BE2C (cell line): ENCODE data around the gene OR6Y1.

Source experiments
- DNase-seq: peaks from one replicate; pipeline ENCODE4 v3.0.0-alpha.2; 2020
- H3K27me3 ChIP-seq: fragments of 250-450 bp; sonication (Bioruptor Pico); 2 replicates; pipeline ENCODE4 v1.5.1; 2020; ENCODE audit warnings: mild to moderate bottlenecking
- H3K36me3 ChIP-seq: fragments of 250-450 bp; sonication (Bioruptor Pico); 2 replicates; pipeline ENCODE4 v1.5.1; 2020; ENCODE audit warnings: mild to moderate bottlenecking
- H3K4me1 ChIP-seq: fragments of 250-450 bp; sonication (Bioruptor Pico); 2 replicates; pipeline ENCODE4 v1.5.1; 2020
- H3K4me3 ChIP-seq: 2 replicates; pipeline ENCODE4 v1.5.1; 2011; ENCODE audit warnings: low read depth, low read length
- H3K9me3 ChIP-seq: fragments of 250-450 bp; sonication (Bioruptor Pico); 2 replicates; pipeline ENCODE4 v1.5.1; 2020
- CTCF ChIP-seq: IDR thresholded peaks from 2 replicates; pipeline ENCODE4 v1.5.1; 2012; ENCODE audit warnings: mild to moderate bottlenecking, low read depth, low read length

OR6Y1 gene

GRCh38 chr1:158572226-158572625 lies 18.0 kb upstream of the OR6Y1 start:
- TF ChIP-seq CTCF, result no peak
- no peak overlapping the region for H3K4me3 ChIP-seq
- no peak for DNase-seq

GRCh38 chr1:158570480-158570879 lies 16.3 kb upstream of the OR6Y1 start, which contains the start of gene OR6P1:
Gene OR6P1 (minus strand): TSS chr1:158570580. CDS start chr1:158563604, 6,976 bp downstream.
- no peaks in the 10 kb centered on the region; the same call in 1 of the 2 replicates for H3K9me3 ChIP-seq
- H3K36me3 ChIP-seq, result no peaks in the 10 kb centered on the region
- TF ChIP-seq CTCF, result no peak
- H3K4me1 ChIP-seq, result no peaks in the 10 kb centered on the region
- DNase-seq, result no peak
- H3K4me3 ChIP-seq, result no peak within 1 kb of the TSS
- H3K27me3 ChIP-seq, result no peaks in the 10 kb centered on the region

More at GRCh38 chr1:158572226-158572625, 18.0 kb upstream of the OR6Y1 start:
- Histone ChIP-seq H3K9me3 (no peaks in the 10 kb centered on the region; the same call in 1 of the 2 replicates), H3K4me1 (no peaks in the 10 kb centered on the region), H3K36me3 (no peaks in the 10 kb centered on the region), H3K27me3 (no peaks in the 10 kb centered on the region)

- Histone ChIP-seq H3K27me3 (no peaks in the 10 kb centered on the region), H3K4me3 (no peak overlapping the region), H3K9me3 (no peaks in the 10 kb centered on the region; the same call in 1 of the 2 replicates), H3K36me3 (no peaks in the 10 kb centered on the region), H3K4me1 (no peaks in the 10 kb centered on the region)
- DNase-seq, result no peak
- no peak for TF ChIP-seq CTCF
These were observed 10.4 kb upstream of the OR6Y1 start for GRCh38 chr1:158564608-158565007.

GRCh38 chr1:158563853-158564252 lies 9.6 kb upstream of the OR6Y1 start:
- H3K27me3 ChIP-seq, result no peaks in the 10 kb centered on the region
- H3K9me3 ChIP-seq, result no peaks in the 10 kb centered on the region; the same call in 1 of the 2 replicates
- TF ChIP-seq CTCF, result no peak
- no peak for DNase-seq
- no peak overlapping the region for H3K4me3 ChIP-seq
- no peaks in the 10 kb centered on the region for H3K4me1 ChIP-seq
- H3K36me3 ChIP-seq, result no peaks in the 10 kb centered on the region

GRCh38 chr1:158559696-158560095 lies 5.5 kb upstream of the OR6Y1 start:
- DNase-seq, result no peak
- Histone ChIP-seq H3K27me3 (no peaks in the 10 kb centered on the region), H3K4me3 (no peak overlapping the region), H3K36me3 (no peaks in the 10 kb centered on the region), H3K9me3 (no peaks in the 10 kb centered on the region; the same call in 1 of the 2 replicates), H3K4me1 (no peaks in the 10 kb centered on the region)
- TF ChIP-seq CTCF, result no peak

GRCh38 chr1:158552296-158552695 lies 1.9 kb downstream of the OR6Y1 start:
- DNase-seq, result no peak
- H3K36me3 ChIP-seq, result no peaks in the 10 kb centered on the region
- no peak for TF ChIP-seq CTCF

More at GRCh38 chr1:158552296-158552695, 1.9 kb downstream of the OR6Y1 start:
- H3K27me3 ChIP-seq, result no peaks in the 10 kb centered on the region
- no peaks in the 10 kb centered on the region for H3K4me1 ChIP-seq
- H3K9me3 ChIP-seq, result no peaks in the 10 kb centered on the region
- H3K4me3 ChIP-seq, result no peak overlapping the region
